Measurements from ENCODE around the gene COL6A1.

DNA sequence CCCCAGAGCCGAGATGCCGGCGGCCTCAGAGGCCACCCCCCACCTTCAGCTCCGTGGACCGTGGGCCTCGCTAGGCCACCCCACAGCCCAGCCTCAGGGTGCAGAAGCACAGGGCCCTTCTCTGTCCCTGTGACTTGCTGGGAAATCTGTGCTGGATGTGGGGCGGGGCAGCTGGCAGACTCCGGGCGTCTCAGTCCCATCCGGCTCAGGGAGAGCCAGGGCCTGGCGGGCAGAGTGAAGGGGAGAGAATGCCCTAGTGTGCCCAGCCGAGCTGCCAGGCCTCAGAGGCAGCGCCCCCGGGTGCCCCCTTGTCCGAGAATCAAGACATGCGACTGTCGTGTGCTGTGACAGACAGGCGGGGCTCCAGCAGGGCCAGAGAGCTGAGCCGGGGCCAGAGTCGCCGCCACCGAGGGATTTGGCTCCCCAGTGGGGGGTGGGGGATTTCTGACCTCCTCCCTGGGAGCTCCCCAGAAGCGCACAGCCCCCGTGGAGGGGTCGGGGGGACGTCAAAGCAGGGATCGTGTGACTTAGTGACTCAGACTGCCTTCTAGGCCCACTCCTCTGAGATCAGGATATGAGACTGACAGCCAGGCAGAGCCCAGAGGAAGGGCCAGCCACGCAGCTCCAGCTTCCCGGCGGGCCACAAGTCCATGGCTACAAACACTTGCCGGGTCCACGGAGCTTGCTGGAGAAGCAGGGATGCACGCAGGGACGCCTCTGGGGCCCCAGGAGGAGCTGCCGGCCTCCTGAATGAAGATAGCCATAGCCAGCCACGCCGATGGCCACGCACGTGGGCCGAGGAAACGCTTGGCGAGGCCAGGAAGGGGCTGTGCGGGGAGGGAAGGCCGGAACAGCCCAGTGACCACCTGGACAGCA is 11.9 kb downstream of the COL6A1 start:
- TF ChIP-seq EZH2 (IDR thresholded peaks at IDR 0.05) (no peak), SIN3A (IDR thresholded peaks at IDR 0.05; ENCODE audit: low read depth) (no peak), POLR2AphosphoS5 (IDR thresholded peaks at IDR 0.05; ENCODE audit: low read depth, low read length) (no peak), POLR2A (IDR thresholded peaks at IDR 0.05; ENCODE audit: borderline replicate concordance, extremely low read depth, insufficient read depth, insufficient read length) (no peak), EGR1 (IDR thresholded peaks at IDR 0.05; ENCODE audit: low read depth) (no peak), CEBPB (IDR thresholded peaks at IDR 0.05; ENCODE audit: low read depth) (no peak), TCF7L2 (IDR thresholded peaks at IDR 0.05; ENCODE audit: borderline replicate concordance, extremely low read depth, insufficient read depth, insufficient read length) (no peak), ZNF274 (IDR thresholded peaks at IDR 0.05; ENCODE audit: low read depth, low read length) (no peak), MAX (IDR thresholded peaks at IDR 0.05) (no peak)
- TF ChIP-seq, protein P1, sequence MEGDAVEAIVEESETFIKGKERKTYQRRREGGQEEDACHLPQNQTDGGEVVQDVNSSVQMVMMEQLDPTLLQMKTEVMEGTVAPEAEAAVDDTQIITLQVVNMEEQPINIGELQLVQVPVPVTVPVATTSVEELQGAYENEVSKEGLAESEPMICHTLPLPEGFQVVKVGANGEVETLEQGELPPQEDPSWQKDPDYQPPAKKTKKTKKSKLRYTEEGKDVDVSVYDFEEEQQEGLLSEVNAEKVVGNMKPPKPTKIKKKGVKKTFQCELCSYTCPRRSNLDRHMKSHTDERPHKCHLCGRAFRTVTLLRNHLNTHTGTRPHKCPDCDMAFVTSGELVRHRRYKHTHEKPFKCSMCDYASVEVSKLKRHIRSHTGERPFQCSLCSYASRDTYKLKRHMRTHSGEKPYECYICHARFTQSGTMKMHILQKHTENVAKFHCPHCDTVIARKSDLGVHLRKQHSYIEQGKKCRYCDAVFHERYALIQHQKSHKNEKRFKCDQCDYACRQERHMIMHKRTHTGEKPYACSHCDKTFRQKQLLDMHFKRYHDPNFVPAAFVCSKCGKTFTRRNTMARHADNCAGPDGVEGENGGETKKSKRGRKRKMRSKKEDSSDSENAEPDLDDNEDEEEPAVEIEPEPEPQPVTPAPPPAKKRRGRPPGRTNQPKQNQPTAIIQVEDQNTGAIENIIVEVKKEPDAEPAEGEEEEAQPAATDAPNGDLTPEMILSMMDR (IDR thresholded peaks at IDR 0.05 in 2 of 3, conservative IDR thresholded peaks at IDR 0.05 in 1 of 3; ENCODE audit: borderline replicate concordance in 1 of 3, insufficient read depth in 1 of 3, low read depth in 2 of 3, low read length in 2 of 3), result no peak
- TF ChIP-seq, protein P2, sequence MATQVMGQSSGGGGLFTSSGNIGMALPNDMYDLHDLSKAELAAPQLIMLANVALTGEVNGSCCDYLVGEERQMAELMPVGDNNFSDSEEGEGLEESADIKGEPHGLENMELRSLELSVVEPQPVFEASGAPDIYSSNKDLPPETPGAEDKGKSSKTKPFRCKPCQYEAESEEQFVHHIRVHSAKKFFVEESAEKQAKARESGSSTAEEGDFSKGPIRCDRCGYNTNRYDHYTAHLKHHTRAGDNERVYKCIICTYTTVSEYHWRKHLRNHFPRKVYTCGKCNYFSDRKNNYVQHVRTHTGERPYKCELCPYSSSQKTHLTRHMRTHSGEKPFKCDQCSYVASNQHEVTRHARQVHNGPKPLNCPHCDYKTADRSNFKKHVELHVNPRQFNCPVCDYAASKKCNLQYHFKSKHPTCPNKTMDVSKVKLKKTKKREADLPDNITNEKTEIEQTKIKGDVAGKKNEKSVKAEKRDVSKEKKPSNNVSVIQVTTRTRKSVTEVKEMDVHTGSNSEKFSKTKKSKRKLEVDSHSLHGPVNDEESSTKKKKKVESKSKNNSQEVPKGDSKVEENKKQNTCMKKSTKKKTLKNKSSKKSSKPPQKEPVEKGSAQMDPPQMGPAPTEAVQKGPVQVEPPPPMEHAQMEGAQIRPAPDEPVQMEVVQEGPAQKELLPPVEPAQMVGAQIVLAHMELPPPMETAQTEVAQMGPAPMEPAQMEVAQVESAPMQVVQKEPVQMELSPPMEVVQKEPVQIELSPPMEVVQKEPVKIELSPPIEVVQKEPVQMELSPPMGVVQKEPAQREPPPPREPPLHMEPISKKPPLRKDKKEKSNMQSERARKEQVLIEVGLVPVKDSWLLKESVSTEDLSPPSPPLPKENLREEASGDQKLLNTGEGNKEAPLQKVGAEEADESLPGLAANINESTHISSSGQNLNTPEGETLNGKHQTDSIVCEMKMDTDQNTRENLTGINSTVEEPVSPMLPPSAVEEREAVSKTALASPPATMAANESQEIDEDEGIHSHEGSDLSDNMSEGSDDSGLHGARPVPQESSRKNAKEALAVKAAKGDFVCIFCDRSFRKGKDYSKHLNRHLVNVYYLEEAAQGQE (IDR thresholded peaks at IDR 0.05; ENCODE audit: low read depth), result no peak
- TF ChIP-seq, protein P3, sequence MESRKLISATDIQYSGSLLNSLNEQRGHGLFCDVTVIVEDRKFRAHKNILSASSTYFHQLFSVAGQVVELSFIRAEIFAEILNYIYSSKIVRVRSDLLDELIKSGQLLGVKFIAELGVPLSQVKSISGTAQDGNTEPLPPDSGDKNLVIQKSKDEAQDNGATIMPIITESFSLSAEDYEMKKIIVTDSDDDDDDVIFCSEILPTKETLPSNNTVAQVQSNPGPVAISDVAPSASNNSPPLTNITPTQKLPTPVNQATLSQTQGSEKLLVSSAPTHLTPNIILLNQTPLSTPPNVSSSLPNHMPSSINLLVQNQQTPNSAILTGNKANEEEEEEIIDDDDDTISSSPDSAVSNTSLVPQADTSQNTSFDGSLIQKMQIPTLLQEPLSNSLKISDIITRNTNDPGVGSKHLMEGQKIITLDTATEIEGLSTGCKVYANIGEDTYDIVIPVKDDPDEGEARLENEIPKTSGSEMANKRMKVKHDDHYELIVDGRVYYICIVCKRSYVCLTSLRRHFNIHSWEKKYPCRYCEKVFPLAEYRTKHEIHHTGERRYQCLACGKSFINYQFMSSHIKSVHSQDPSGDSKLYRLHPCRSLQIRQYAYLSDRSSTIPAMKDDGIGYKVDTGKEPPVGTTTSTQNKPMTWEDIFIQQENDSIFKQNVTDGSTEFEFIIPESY (IDR thresholded peaks at IDR 0.05; ENCODE audit: extremely low read depth, insufficient replicate concordance, low read length), result no peak
